ENCODE results near the gene KCND2.

KCND2 gene

GRCh38 chr7:120504386-120504785 lies 231.4 kb downstream of the KCND2 start:
- in situ Hi-C loops (cut with MboI; ENCODE audit: low sequenced_read_pairs, unreplicated experiment), result no loop called here
- TF ChIP-seq, protein P1, sequence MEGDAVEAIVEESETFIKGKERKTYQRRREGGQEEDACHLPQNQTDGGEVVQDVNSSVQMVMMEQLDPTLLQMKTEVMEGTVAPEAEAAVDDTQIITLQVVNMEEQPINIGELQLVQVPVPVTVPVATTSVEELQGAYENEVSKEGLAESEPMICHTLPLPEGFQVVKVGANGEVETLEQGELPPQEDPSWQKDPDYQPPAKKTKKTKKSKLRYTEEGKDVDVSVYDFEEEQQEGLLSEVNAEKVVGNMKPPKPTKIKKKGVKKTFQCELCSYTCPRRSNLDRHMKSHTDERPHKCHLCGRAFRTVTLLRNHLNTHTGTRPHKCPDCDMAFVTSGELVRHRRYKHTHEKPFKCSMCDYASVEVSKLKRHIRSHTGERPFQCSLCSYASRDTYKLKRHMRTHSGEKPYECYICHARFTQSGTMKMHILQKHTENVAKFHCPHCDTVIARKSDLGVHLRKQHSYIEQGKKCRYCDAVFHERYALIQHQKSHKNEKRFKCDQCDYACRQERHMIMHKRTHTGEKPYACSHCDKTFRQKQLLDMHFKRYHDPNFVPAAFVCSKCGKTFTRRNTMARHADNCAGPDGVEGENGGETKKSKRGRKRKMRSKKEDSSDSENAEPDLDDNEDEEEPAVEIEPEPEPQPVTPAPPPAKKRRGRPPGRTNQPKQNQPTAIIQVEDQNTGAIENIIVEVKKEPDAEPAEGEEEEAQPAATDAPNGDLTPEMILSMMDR (IDR thresholded peaks at IDR 0.05; ENCODE audit: borderline replicate concordance, control extremely low read depth, extremely low read depth, insufficient read depth, missing control alignments), result no peak
- no peak for DNase-seq (ENCODE audit: low spot score)

- in situ Hi-C loops (cut with MboI; ENCODE audit: low sequenced_read_pairs, unreplicated experiment), result no loop called here
- TF ChIP-seq, protein P1 (IDR thresholded peaks at IDR 0.05; ENCODE audit: borderline replicate concordance, control extremely low read depth, extremely low read depth, insufficient read depth, missing control alignments), result no peak
Measured at GRCh38 chr7:120505770-120506169, 232.8 kb downstream of the KCND2 start.

GRCh38 chr7:120512701-120513100 lies 239.7 kb downstream of the KCND2 start:
- DNase-seq (ENCODE audit: low spot score), result no peak
- in situ Hi-C loops (cut with MboI; ENCODE audit: low sequenced_read_pairs, unreplicated experiment), result no loop called here
- TF ChIP-seq, protein P1 (IDR thresholded peaks at IDR 0.05; ENCODE audit: borderline replicate concordance, control extremely low read depth, extremely low read depth, insufficient read depth, missing control alignments), result no peak

More at GRCh38 chr7:120505770-120506169, 232.8 kb downstream of the KCND2 start:
- no peak for DNase-seq (ENCODE audit: low spot score)

- DNase-seq (ENCODE audit: low spot score), result no peak
- TF ChIP-seq, protein P1 (IDR thresholded peaks at IDR 0.05; ENCODE audit: borderline replicate concordance, control extremely low read depth, extremely low read depth, insufficient read depth, missing control alignments), result no peak
- in situ Hi-C loops (cut with MboI; ENCODE audit: low sequenced_read_pairs, unreplicated experiment), result no loop called here
Measured at GRCh38 chr7:120519224-120519623, 246.2 kb downstream of the KCND2 start.

DNA sequence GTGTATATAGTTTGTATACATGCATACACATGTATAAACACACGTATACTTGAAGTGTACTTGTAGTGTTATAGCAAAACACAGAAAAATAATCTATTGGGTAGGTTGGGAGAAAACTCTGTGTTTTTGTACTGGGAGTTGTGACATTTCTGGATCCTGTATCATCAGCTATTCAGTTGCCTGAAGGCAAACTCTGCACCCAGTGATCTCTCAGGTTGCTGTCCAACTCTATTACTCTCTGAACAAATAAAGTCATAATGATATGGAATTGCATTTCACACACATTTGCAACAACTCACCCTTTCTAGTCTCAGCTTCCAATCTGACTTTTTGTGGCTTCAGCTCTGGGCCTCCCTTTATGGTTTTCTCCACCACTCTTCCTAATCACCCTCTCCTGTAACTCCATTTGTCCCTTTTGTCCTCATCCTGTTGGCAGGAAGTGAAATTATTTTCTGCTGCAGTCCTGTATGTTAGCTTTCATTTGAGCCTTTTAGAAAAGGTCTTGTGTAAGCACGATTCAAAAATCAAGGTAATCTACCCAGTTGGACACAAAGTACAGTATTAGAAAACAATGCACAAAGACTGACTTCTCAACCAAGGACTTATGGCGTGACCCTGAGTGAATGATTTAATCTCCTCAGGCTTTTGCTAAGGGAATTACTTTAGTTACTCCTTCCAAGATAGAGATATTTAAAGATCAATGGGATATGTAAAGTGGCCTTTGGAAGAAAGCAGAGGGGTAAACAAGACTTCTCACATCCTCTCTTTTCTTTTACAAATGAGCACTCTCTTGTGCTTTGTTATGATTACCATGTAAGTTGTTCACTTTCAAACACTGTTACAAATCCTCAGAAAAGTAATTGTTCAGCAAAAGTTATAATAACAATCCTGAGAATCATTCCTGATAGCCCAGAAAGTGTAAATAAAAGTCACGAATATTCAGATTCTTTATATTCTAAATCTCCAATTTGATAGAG lies 249.1 kb downstream of the KCND2 start:
- in situ Hi-C loops (cut with MboI; ENCODE audit: low sequenced_read_pairs, unreplicated experiment), result no loop called here
- TF ChIP-seq, protein P1 (IDR thresholded peaks at IDR 0.05; ENCODE audit: borderline replicate concordance, control extremely low read depth, extremely low read depth, insufficient read depth, missing control alignments), result no peak
- no peak for DNase-seq (ENCODE audit: low spot score)

DNA sequence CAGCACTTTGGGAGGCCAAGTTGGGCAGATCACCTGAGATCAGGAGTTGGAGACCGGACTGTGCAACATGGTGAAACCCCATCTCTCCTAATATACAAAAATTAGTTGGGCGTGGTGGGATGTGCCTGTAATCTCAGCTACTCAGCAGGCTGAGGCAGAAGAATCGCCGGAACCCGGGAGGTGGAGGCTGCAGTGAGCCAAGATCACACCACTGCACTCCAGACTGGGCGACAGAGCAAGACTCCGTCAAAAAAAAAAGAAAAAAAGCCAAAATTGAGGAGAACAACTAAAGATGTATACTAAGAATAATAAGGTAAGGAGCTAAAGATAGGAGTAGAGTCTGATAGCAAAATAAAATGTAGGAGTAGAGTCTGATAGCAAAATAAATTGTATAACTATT lies 251.0 kb downstream of the KCND2 start:
- DNase-seq (ENCODE audit: low spot score), result no peak
- in situ Hi-C loops (cut with MboI; ENCODE audit: low sequenced_read_pairs, unreplicated experiment), result no loop called here
- TF ChIP-seq, protein P1 (IDR thresholded peaks at IDR 0.05; ENCODE audit: borderline replicate concordance, control extremely low read depth, extremely low read depth, insufficient read depth, missing control alignments), result no peak

Measured in GM13976 (cell line).